HEK293T (cell line): ENCODE measurements around the gene CNPPD1.

Source experiments
- ELF4 ChIP-seq: fragments of 450-650 bp; IDR thresholded peaks from 2 replicates; pipeline ENCODE4 v1.6.1; 2017; ENCODE audit warnings: antibody characterized with exemption
- PKNOX1 ChIP-seq: fragments of 450-650 bp; IDR thresholded peaks from 2 replicates; pipeline ENCODE4 v1.6.1; 2016

GRCh38 chr2:219204425-219205164 is 27.9 kb upstream of the CNPPD1 start:
- no peak for TF ChIP-seq PKNOX1
- no peak for TF ChIP-seq ELF4
